Measurements from ENCODE around the gene MBNL1.

GRCh38 chr3:152251916-152252315 lies 16.8 kb upstream of the MBNL1 start:
- TF ChIP-seq CTCF (conservative IDR thresholded peaks at IDR 0.05; ENCODE audit: low read depth, low read length) (no peak), EZH2 (IDR thresholded peaks at IDR 0.05; ENCODE audit: borderline replicate concordance, low read depth, low read length, poor library complexity, severe bottlenecking) (no peak)
